IPS DF 4.7 (cell line): ENCODE results near the gene NACAD.

ENCODE experiments used
- DNase-seq: peaks from one replicate; pipeline ENCODE4 v3.0.0-alpha.2; 2013; ENCODE audit warnings: low spot score; ENCODE audit errors: extremely low read depth

Gene NACAD

GRCh38 chr7:45074528-45075354, 14.0 kb downstream of the NACAD start:
- DNase-seq: no peak

- DNase-seq: no peak
Observed at GRCh38 chr7:45073786-45074527, 14.8 kb downstream of the NACAD start.

- no peak for DNase-seq
Observed at GRCh38 chr7:45073031-45073785, 15.6 kb downstream of the NACAD start.

GRCh38 chr7:45072131-45073030, 16.4 kb downstream of the NACAD start:
- no peak for DNase-seq

GRCh38 chr7:45071528-45071927, 17.2 kb downstream of the NACAD start:
- DNase-seq: no peak

GRCh38 chr7:45070254-45070642, 18.5 kb downstream of the NACAD start:
- DNase-seq: no peak

- no peak for DNase-seq
Observed at GRCh38 chr7:45069444-45070253, 19.1 kb downstream of the NACAD start.

- no peak for DNase-seq
Observed at GRCh38 chr7:45068236-45069023, 20.3 kb downstream of the NACAD start.

- DNase-seq: no peak
Observed at GRCh38 chr7:45067582-45067981, 21.2 kb downstream of the NACAD start.

GRCh38 chr7:45066409-45066808, 22.4 kb downstream of the NACAD start:
- no peak for DNase-seq

GRCh38 chr7:45065031-45065995, 23.5 kb downstream of the NACAD start:
- no peak for DNase-seq

GRCh38 chr7:45064047-45064725, 24.6 kb downstream of the NACAD start:
- DNase-seq: no peak

- no peak for DNase-seq
Observed at GRCh38 chr7:45061806-45062425, 26.9 kb downstream of the NACAD start.

GRCh38 chr7:45061352-45061751, 27.4 kb downstream of the NACAD start:
- DNase-seq: no peak

- DNase-seq: no peak
Observed at GRCh38 chr7:45060295-45060694, 28.5 kb downstream of the NACAD start.

- DNase-seq: no peak
Observed at GRCh38 chr7:45057878-45058277, 30.9 kb downstream of the NACAD start.

- DNase-seq: no peak
Observed at GRCh38 chr7:45055594-45056219, 33.1 kb downstream of the NACAD start.
